HCT116 (cell line): ENCODE data around the gene CACNA2D2. TPM values are rescaled to one million over a fixed set of nuclear protein-coding genes. Genes with fewer than 3 reads are reported as not detected.

Experiments used
- ATAC-seq: fragments of 200-7000 bp; cut with Tn5 transposase; 2 replicates; pipeline ENCODE4 v1.9.1; 2020; ENCODE audit warnings: mild to moderate bottlenecking, moderate library complexity
- BruUV-seq: library from RNA; stranded (reverse); fragments of 400-500 nt; replicated peaks from 2 replicates; lab custom pipeline; 2021; lab: Mats Ljungman, UMichigan
- CTCF ChIA-PET: fragments of 300-600 bp; sonication (Branson Sonifier 250); formaldehyde crosslinking; loops from one replicate; lab custom pipeline; 2021; ENCODE audit warnings: antibody characterized with exemption; lab: Charles Lee
- POLR2A ChIA-PET: fragments of 300-600, 350-600 bp; sonication (Branson Sonifier 250); formaldehyde crosslinking; loops from one replicate; lab custom pipeline; 2021; ENCODE audit warnings: antibody characterized with exemption; lab: Charles Lee
- RAD21 ChIA-PET, 2 experiments: fragments of 300-600 bp; sonication (Branson Sonifier 250); formaldehyde crosslinking; loops; one replicate each; lab custom pipeline; 2023; ENCODE audit warnings: low total read pairs in 2 of 2; ENCODE audit not compliant: uncharacterized antibody in 2 of 2, unreplicated experiment in 2 of 2, low non-redundant PET in 1 of 2; lab: Charles Lee
- DNase-seq: peaks from one replicate; pipeline ENCODE4 v3.0.0-alpha.2; 2010; ENCODE audit warnings: low read depth, low spot score
- H2AFZ ChIP-seq: fragments of 200-600 bp; shearing (Covaris generic), sonication (generic); 2 replicates; pipeline ENCODE4 v1.6.1; 2017; ENCODE audit warnings: low read depth, mixed run types, mixed read lengths, antibody characterized with exemption, low read length; ENCODE audit not compliant: poor library complexity, severe bottlenecking
- H3K27ac ChIP-seq: 2 replicates; pipeline ENCODE4 v1.5.1; 2012; ENCODE audit warnings: low read depth, low read length
- H3K27me3 ChIP-seq: fragments of 200-600 bp; sonication (generic); 2 replicates; pipeline ENCODE4 v1.6.1; 2016; ENCODE audit warnings: mixed run types, low read length, mixed read lengths; ENCODE audit not compliant: insufficient read depth
- H3K36me3 ChIP-seq, 2 experiments: fragments of 200-500 bp in 1 of 2; fragments of 200-600 bp in 1 of 2; sonication (Bioruptor generic) in 1 of 2; sonication (generic) in 1 of 2; 2 replicates each; pipeline versions ENCODE4 v1.5.1 to v1.6.1; 2014 to 2016; ENCODE audit warnings: low read length in 2 of 2, inconsistent platforms in 1 of 2, mixed read lengths in 1 of 2, mixed run types in 1 of 2; ENCODE audit not compliant: insufficient read depth in 2 of 2, control insufficient read depth in 1 of 2
- H3K4me1 ChIP-seq, 2 experiments: fragments of 200-600 bp in 1 of 2; sonication (generic) in 1 of 2; 2 replicates each; pipeline versions ENCODE4 v1.5.1 to v1.6.1; 2012 to 2017; ENCODE audit warnings: low read length in 2 of 2, inconsistent platforms in 1 of 2, mild to moderate bottlenecking in 1 of 2, mixed read lengths in 1 of 2, mixed run types in 1 of 2, moderate library complexity in 1 of 2; ENCODE audit not compliant: insufficient read depth in 2 of 2, control insufficient read depth in 1 of 2
- H3K4me2 ChIP-seq: fragments of 200-600 bp; sonication (generic); 2 replicates; pipeline ENCODE4 v1.6.1; 2017; ENCODE audit warnings: mixed run types, low read length, mixed read lengths
- H3K4me3 ChIP-seq, 2 experiments: fragments of 200-600 bp in 1 of 2; sonication (generic) in 1 of 2; replicated peaks in 1 of 2; 2 replicates each; pipeline ENCODE4 v1.5.1; 2011 to 2016; ENCODE audit warnings: low read length in 2 of 2, control low read depth in 1 of 2, low read depth in 1 of 2, mild to moderate bottlenecking in 1 of 2, mixed read lengths in 1 of 2, mixed run types in 1 of 2
- H3K79me2 ChIP-seq: fragments of 200-600 bp; sonication (generic); 2 replicates; pipeline ENCODE4 v1.6.1; 2017; ENCODE audit warnings: mild to moderate bottlenecking, mixed run types, low read length, moderate library complexity, mixed read lengths; ENCODE audit not compliant: insufficient read depth
- H3K9ac ChIP-seq: fragments of 200-600 bp; sonication (generic); 2 replicates; pipeline ENCODE4 v1.6.1; 2016; ENCODE audit warnings: low read length, mixed read lengths
- H3K9me2 ChIP-seq: fragments of 200-600 bp; sonication (generic), shearing (Covaris generic); 2 replicates; pipeline ENCODE4 v1.6.1; 2017; ENCODE audit warnings: mixed run types, mild to moderate bottlenecking, moderate library complexity; ENCODE audit not compliant: insufficient read depth
- H3K9me3 ChIP-seq, 2 experiments: fragments of 200-500 bp in 1 of 2; fragments of 200-600 bp in 1 of 2; sonication (Bioruptor generic) in 1 of 2; sonication (generic) in 1 of 2; 2 replicates each; pipeline ENCODE4 v1.6.1; 2014 to 2017; ENCODE audit warnings: low read length in 2 of 2, mixed read lengths in 2 of 2, inconsistent platforms in 1 of 2, low read depth in 1 of 2, mild to moderate bottlenecking in 1 of 2, mixed run types in 1 of 2, moderate library complexity in 1 of 2; ENCODE audit not compliant: control insufficient read depth in 1 of 2, insufficient read depth in 1 of 2
- H4K20me1 ChIP-seq: fragments of 200-600 bp; sonication (generic), shearing (Covaris generic); 2 replicates; pipeline ENCODE4 v1.6.1; 2017; ENCODE audit warnings: mixed run types, mild to moderate bottlenecking, moderate library complexity; ENCODE audit not compliant: insufficient read depth
- CBX3 ChIP-seq: IDR thresholded peaks from 2 replicates; pipeline ENCODE4 v1.6.1; 2012; ENCODE audit warnings: low read depth
- EGR1 ChIP-seq: IDR thresholded peaks from 2 replicates; pipeline ENCODE4 v1.6.1; 2012; ENCODE audit warnings: low read depth
- ELF1 ChIP-seq: IDR thresholded peaks from 2 replicates; pipeline ENCODE4 v1.6.1; 2012; ENCODE audit warnings: low read depth, borderline replicate concordance
- EZH2 ChIP-seq: fragments of 200-600 bp; sonication (generic); IDR thresholded peaks from 2 replicates; pipeline ENCODE4 v1.6.1; 2017; ENCODE audit warnings: antibody characterized with exemption, mixed run types
- FOSL1 ChIP-seq: IDR thresholded peaks from 2 replicates; pipeline ENCODE4 v1.6.1; 2012; ENCODE audit warnings: low read depth
- JUND ChIP-seq: IDR thresholded peaks from 2 replicates; pipeline ENCODE4 v1.6.1; 2012
- MAX ChIP-seq: IDR thresholded peaks from 2 replicates; pipeline ENCODE4 v1.6.1; 2012
- POLR2A ChIP-seq: IDR thresholded peaks from 2 replicates; pipeline ENCODE4 v1.7.0; 2011; ENCODE audit warnings: borderline replicate concordance; ENCODE audit not compliant: insufficient read depth, insufficient read length; ENCODE audit errors: extremely low read depth
- intact Hi-C: fragments of 100-400 bp; cut with micrococcal nuclease; formaldehyde crosslinking; loops from 2 replicates; pipeline ENCODE4 v1.10.0; 2022
- total RNA-seq: library from RNA; stranded (reverse); gene quantifications from one replicate; pipeline ENCODE4 v1.2.1, GENCODE V29; 2021; ENCODE audit not compliant: unreplicated experiment
- TF ChIP-seq, protein P1 (sequence below), 3 experiments: fragments of 200-600 bp in 1 of 3; sonication (generic) in 1 of 3; IDR thresholded peaks in 2 of 3; conservative IDR thresholded peaks in 1 of 3; 2 replicates each; pipeline ENCODE4 v1.5.1; 2012 to 2017; ENCODE audit warnings: low read depth in 2 of 3, low read length in 2 of 3, antibody characterized with exemption in 1 of 3, borderline replicate concordance in 1 of 3, control low read depth in 1 of 3, mild to moderate bottlenecking in 1 of 3, mixed read lengths in 1 of 3, mixed run types in 1 of 3, moderate library complexity in 1 of 3; ENCODE audit not compliant: insufficient read depth in 1 of 3
- TF ChIP-seq, protein P2 (sequence below): IDR thresholded peaks from 2 replicates; pipeline ENCODE4 v1.6.1; 2012; ENCODE audit warnings: low read depth

The CACNA2D2 gene
- total RNA-seq, 1 experiment from 2014 or later = 10.2 TPM

GRCh38 chr3:50356553-50356952, 146.9 kb downstream of the CACNA2D2 start:
- ATAC-seq = no peak
- ChIA-PET POLR2A (no interaction called here), CTCF (no interaction called here), RAD21 (no interaction called here)
- Histone ChIP-seq H3K9me2 (no peaks in the 10 kb centered on the region), H3K9ac (no peak overlapping the region), H3K27me3 (no peaks in the 10 kb centered on the region), H3K9me3 (no peaks in the 10 kb centered on the region), H3K27ac (no peak overlapping the region; the same call in 1 of the 2 replicates), H3K36me3 (peaks cover 14 to 31% of the 10 kb centered on the region in 2 experiments; a peak in 3 of 4 replicates), H3K4me2 (0 out of 2 replicates have a peak overlapping the region, but pooled peaks have one; percentile 9), H3K79me2 (peaks cover 52% of the 10 kb centered on the region), H4K20me1 (no peaks in the 10 kb centered on the region), H2AFZ (no peak overlapping the region), H3K4me3 (no peak overlapping the region), H3K4me1 (peaks cover 12 to 41% of the 10 kb centered on the region in 2 experiments; a peak in 3 of 4 replicates)
- no TSS peak for BruUV-seq
- no peak for DNase-seq
- intact Hi-C loops = loop anchor here (10.0 kb wide), 1 partner anchor 1028 kb away; the partner anchor contains the start of gene MANF
- TF ChIP-seq, protein P1, sequence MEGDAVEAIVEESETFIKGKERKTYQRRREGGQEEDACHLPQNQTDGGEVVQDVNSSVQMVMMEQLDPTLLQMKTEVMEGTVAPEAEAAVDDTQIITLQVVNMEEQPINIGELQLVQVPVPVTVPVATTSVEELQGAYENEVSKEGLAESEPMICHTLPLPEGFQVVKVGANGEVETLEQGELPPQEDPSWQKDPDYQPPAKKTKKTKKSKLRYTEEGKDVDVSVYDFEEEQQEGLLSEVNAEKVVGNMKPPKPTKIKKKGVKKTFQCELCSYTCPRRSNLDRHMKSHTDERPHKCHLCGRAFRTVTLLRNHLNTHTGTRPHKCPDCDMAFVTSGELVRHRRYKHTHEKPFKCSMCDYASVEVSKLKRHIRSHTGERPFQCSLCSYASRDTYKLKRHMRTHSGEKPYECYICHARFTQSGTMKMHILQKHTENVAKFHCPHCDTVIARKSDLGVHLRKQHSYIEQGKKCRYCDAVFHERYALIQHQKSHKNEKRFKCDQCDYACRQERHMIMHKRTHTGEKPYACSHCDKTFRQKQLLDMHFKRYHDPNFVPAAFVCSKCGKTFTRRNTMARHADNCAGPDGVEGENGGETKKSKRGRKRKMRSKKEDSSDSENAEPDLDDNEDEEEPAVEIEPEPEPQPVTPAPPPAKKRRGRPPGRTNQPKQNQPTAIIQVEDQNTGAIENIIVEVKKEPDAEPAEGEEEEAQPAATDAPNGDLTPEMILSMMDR (IDR thresholded peaks at IDR 0.05 in 2 of 3, conservative IDR thresholded peaks at IDR 0.05 in 1 of 3; ENCODE audit: borderline replicate concordance in 1 of 3, insufficient read depth in 1 of 3, low read depth in 2 of 3, low read length in 2 of 3) = no peak
- no peak for TF ChIP-seq EZH2
- TF ChIP-seq ELF1 = no peak
- TF ChIP-seq, protein P2, sequence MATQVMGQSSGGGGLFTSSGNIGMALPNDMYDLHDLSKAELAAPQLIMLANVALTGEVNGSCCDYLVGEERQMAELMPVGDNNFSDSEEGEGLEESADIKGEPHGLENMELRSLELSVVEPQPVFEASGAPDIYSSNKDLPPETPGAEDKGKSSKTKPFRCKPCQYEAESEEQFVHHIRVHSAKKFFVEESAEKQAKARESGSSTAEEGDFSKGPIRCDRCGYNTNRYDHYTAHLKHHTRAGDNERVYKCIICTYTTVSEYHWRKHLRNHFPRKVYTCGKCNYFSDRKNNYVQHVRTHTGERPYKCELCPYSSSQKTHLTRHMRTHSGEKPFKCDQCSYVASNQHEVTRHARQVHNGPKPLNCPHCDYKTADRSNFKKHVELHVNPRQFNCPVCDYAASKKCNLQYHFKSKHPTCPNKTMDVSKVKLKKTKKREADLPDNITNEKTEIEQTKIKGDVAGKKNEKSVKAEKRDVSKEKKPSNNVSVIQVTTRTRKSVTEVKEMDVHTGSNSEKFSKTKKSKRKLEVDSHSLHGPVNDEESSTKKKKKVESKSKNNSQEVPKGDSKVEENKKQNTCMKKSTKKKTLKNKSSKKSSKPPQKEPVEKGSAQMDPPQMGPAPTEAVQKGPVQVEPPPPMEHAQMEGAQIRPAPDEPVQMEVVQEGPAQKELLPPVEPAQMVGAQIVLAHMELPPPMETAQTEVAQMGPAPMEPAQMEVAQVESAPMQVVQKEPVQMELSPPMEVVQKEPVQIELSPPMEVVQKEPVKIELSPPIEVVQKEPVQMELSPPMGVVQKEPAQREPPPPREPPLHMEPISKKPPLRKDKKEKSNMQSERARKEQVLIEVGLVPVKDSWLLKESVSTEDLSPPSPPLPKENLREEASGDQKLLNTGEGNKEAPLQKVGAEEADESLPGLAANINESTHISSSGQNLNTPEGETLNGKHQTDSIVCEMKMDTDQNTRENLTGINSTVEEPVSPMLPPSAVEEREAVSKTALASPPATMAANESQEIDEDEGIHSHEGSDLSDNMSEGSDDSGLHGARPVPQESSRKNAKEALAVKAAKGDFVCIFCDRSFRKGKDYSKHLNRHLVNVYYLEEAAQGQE = no peak
- TF ChIP-seq JUND = no peak
- no peak for TF ChIP-seq EGR1
- no peak for TF ChIP-seq FOSL1
- TF ChIP-seq POLR2A = no peak
- no peak for TF ChIP-seq MAX
- no peak for TF ChIP-seq CBX3
